Testis (tissue), 3 donors: ENCODE results near the gene CACNA1S. TPM values are rescaled to one million over a fixed set of nuclear protein-coding genes. Genes with fewer than 3 reads are reported as not detected.

Experiments
- DNase-seq: peaks from one replicate; pipeline ENCODE4 v3.0.0-alpha.2; 2019
- H3K27ac ChIP-seq, 2 donors: fragments of 200-600 bp; sonication (generic); one replicate each; pipeline ENCODE4 v1.5.1; 2019
- H3K27me3 ChIP-seq: fragments of 200-600 bp; sonication (generic); one replicate; pipeline ENCODE4 v1.5.1; 2019
- H3K36me3 ChIP-seq: fragments of 200-600 bp; sonication (generic); one replicate; pipeline ENCODE4 v1.5.1; 2017; ENCODE audit warnings: low read depth; ENCODE audit errors: missing control alignments
- H3K4me1 ChIP-seq: fragments of 200-600 bp; sonication (generic); one replicate; pipeline ENCODE4 v1.5.1; 2019
- H3K4me3 ChIP-seq, 2 donors: fragments of 200-600 bp; sonication (generic); one replicate each; pipeline ENCODE4 v1.5.1; 2017 to 2019
- H3K9me3 ChIP-seq: fragments of 200-600 bp; sonication (generic); one replicate; pipeline ENCODE4 v1.5.1; 2017
- POLR2A ChIP-seq: fragments of 450-650 bp; IDR thresholded peaks from one replicate; pipeline ENCODE4 v1.6.1; 2017; ENCODE audit warnings: antibody characterized with exemption, mild to moderate bottlenecking, moderate library complexity
- WGBS, 2 donors: methylation state at CpG; one replicate each; pipeline ENCODE4 v1.1.5; 2018; 5-methylcytosine and 5-hydroxymethylcytosine counted together
- intact Hi-C: fragments of 100-400 bp; cut with DNase I; formaldehyde crosslinking; loops from one replicate; pipeline ENCODE4 v1.15.1; 2023; ENCODE audit warnings: low total_unique reads
- polyA plus RNA-seq: library from polyadenylated mRNA; stranded (reverse); fragments of 350-450 nt; fragmentation: Illumina TruSeq; extraction: RNeasy Lipid Tissue Mini Kit (QIAGEN cat#74804); gene quantifications from one replicate; pipeline ENCODE4 v1.2.3, GENCODE V29; 2014; ENCODE audit warnings: low read depth, low replicate concordance; ENCODE audit not compliant: insufficient read depth
- total RNA-seq, 2 donors: library from RNA; depleted of rRNA; stranded (reverse); fragments of >200 nt; gene quantifications; one replicate each; pipeline ENCODE4 v1.2.3, GENCODE V29; 2016
- TF ChIP-seq, protein P1 (sequence below), 3 experiments: fragments of 450-650 bp in 2 of 3; fragments of 200-600 bp in 1 of 3; sonication (generic) in 1 of 3; IDR thresholded peaks; one replicate each; pipeline ENCODE4 v1.5.1; 2016 to 2019; ENCODE audit warnings: antibody characterized with exemption in 3 of 3, mild to moderate bottlenecking in 2 of 3, moderate library complexity in 1 of 3

Gene CACNA1S
- total and polyA plus RNA-seq, 3 donors from 2014 or later, result 0.08 to 0.87 (median 0.12) TPM

GRCh38 chr1:201068976-201069375 lies 43.2 kb downstream of the CACNA1S start:
- Histone ChIP-seq H3K4me3 (no peak overlapping the region), H3K4me1 (no peaks in the 10 kb centered on the region), H3K36me3 (no peaks in the 10 kb centered on the region), H3K27ac (no peak overlapping the region), H3K9me3 (no peaks in the 10 kb centered on the region), H3K27me3 (no peaks in the 10 kb centered on the region)
- 63 to 72% methylated on average over 4 of the region's 4 CpGs for WGBS, 2 donors
- no peak for TF ChIP-seq POLR2A
- TF ChIP-seq, protein P1, sequence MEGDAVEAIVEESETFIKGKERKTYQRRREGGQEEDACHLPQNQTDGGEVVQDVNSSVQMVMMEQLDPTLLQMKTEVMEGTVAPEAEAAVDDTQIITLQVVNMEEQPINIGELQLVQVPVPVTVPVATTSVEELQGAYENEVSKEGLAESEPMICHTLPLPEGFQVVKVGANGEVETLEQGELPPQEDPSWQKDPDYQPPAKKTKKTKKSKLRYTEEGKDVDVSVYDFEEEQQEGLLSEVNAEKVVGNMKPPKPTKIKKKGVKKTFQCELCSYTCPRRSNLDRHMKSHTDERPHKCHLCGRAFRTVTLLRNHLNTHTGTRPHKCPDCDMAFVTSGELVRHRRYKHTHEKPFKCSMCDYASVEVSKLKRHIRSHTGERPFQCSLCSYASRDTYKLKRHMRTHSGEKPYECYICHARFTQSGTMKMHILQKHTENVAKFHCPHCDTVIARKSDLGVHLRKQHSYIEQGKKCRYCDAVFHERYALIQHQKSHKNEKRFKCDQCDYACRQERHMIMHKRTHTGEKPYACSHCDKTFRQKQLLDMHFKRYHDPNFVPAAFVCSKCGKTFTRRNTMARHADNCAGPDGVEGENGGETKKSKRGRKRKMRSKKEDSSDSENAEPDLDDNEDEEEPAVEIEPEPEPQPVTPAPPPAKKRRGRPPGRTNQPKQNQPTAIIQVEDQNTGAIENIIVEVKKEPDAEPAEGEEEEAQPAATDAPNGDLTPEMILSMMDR (IDR thresholded peaks at IDR 0.05), result no peak
- intact Hi-C loops, result no loop called here
- DNase-seq, result no peak

GRCh38 chr1:201066986-201067385 lies 45.2 kb downstream of the CACNA1S start:
- DNase-seq, result no peak
- H3K36me3 ChIP-seq, result no peaks in the 10 kb centered on the region
- TF ChIP-seq, protein P1 (IDR thresholded peaks at IDR 0.05), result no peak
- no peak for TF ChIP-seq POLR2A
- no peak overlapping the region for H3K4me3 ChIP-seq
- WGBS, 2 donors, result 95 to 100% methylated on average over 2 to 4 of the region's 4 CpGs
- no peaks in the 10 kb centered on the region for H3K4me1 ChIP-seq
- no peak overlapping the region for H3K27ac ChIP-seq
- H3K27me3 ChIP-seq, result no peaks in the 10 kb centered on the region
- no peaks in the 10 kb centered on the region for H3K9me3 ChIP-seq
- intact Hi-C loops, result no loop called here

GRCh38 chr1:201065686-201066085 lies 46.5 kb downstream of the CACNA1S start:
- intact Hi-C loops, result no loop called here
- 92 to 95% methylated on average over 10 of the region's 10 CpGs for WGBS, 2 donors
- no peaks in the 10 kb centered on the region for H3K9me3 ChIP-seq
- no peak for DNase-seq
- no peaks in the 10 kb centered on the region for H3K27me3 ChIP-seq
- H3K4me3 ChIP-seq, result no peak overlapping the region
- no peaks in the 10 kb centered on the region for H3K36me3 ChIP-seq
- H3K27ac ChIP-seq, result no peak overlapping the region
- TF ChIP-seq, protein P1 (IDR thresholded peaks at IDR 0.05), result no peak
- no peak for TF ChIP-seq POLR2A
- no peaks in the 10 kb centered on the region for H3K4me1 ChIP-seq

DNA sequence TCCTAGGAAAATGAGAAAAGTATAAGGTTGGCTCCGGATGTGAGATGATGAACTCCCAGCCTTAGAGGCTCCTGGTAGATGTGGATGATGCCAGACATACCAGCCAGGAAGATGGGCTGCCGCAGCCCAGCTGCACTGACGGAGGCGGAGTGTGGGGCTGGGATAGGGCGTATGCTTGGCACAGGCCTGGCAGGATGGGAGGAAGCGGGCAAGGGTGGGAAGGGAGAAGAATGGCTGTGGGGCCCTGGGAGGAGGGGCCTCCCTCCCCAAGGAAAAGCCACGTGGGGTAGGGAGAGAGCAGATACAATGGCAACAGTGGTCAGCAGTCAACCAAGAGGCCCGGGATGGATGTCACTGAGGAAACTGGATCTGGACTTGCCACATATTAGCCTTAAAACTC lies 47.4 kb downstream of the CACNA1S start:
- Histone ChIP-seq H3K4me1 (no peaks in the 10 kb centered on the region), H3K27ac (no peak overlapping the region), H3K27me3 (no peaks in the 10 kb centered on the region), H3K9me3 (no peaks in the 10 kb centered on the region), H3K4me3 (no peak overlapping the region), H3K36me3 (no peaks in the 10 kb centered on the region)
- TF ChIP-seq, protein P1 (IDR thresholded peaks at IDR 0.05), result no peak
- no peak for TF ChIP-seq POLR2A
- intact Hi-C loops, result no loop called here
- WGBS, 2 donors, result 85 to 90% methylated on average over 8 of the region's 8 CpGs
- DNase-seq, result no peak

GRCh38 chr1:201063145-201063544 lies 49.1 kb downstream of the CACNA1S start:
- Histone ChIP-seq H3K4me3 (no peak overlapping the region), H3K27me3 (no peaks in the 10 kb centered on the region), H3K9me3 (no peaks in the 10 kb centered on the region), H3K4me1 (no peaks in the 10 kb centered on the region), H3K27ac (no peak overlapping the region), H3K36me3 (no peaks in the 10 kb centered on the region)
- TF ChIP-seq, protein P1 (IDR thresholded peaks at IDR 0.05), result no peak
- no peak for TF ChIP-seq POLR2A
- DNase-seq, result no peak
- WGBS, 2 donors, result 93 to 96% methylated on average over 7 of the region's 7 CpGs
- intact Hi-C loops, result no loop called here
